NT2/D1 (cell line): Measurements from ENCODE around the gene RALA.

Experiments used
- DNase-seq: peaks from one replicate; pipeline ENCODE4 v3.0.0-alpha.2; 2011; ENCODE audit warnings: low read depth, low spot score
- H3K27me3 ChIP-seq: 2 replicates; pipeline ENCODE4 v1.6.0; 2011; ENCODE audit warnings: mild to moderate bottlenecking; ENCODE audit not compliant: insufficient read length, insufficient read depth
- H3K36me3 ChIP-seq: 2 replicates; pipeline ENCODE4 v1.6.1; 2011; ENCODE audit warnings: mild to moderate bottlenecking, low read length, mixed read lengths; ENCODE audit not compliant: insufficient read depth, insufficient read length
- H3K4me1 ChIP-seq: 2 replicates; pipeline ENCODE4 v1.5.1; 2011; ENCODE audit not compliant: insufficient read depth, insufficient read length
- H3K4me3 ChIP-seq: 2 replicates; pipeline ENCODE4 v1.5.1; 2011; ENCODE audit warnings: low read depth; ENCODE audit not compliant: insufficient read length
- H3K9ac ChIP-seq: 2 replicates; pipeline ENCODE4 v1.6.0; 2011; ENCODE audit warnings: low read depth; ENCODE audit not compliant: insufficient read length
- H3K9me3 ChIP-seq: 2 replicates; pipeline ENCODE4 v1.5.1; 2011; ENCODE audit warnings: mild to moderate bottlenecking, low read length; ENCODE audit not compliant: insufficient read depth
- SUZ12 ChIP-seq: IDR thresholded peaks from 2 replicates; pipeline ENCODE4 v1.6.1; 2011; ENCODE audit not compliant: insufficient read length, insufficient read depth; ENCODE audit errors: extremely low read depth
- YY1 ChIP-seq: IDR thresholded peaks from 2 replicates; pipeline ENCODE4 v1.6.1; 2011; ENCODE audit not compliant: insufficient read length, insufficient read depth
- ZNF274 ChIP-seq: IDR thresholded peaks from 2 replicates; pipeline ENCODE4 v1.6.1; 2011; ENCODE audit warnings: mild to moderate bottlenecking, low read depth, low read length

RALA gene

DNA sequence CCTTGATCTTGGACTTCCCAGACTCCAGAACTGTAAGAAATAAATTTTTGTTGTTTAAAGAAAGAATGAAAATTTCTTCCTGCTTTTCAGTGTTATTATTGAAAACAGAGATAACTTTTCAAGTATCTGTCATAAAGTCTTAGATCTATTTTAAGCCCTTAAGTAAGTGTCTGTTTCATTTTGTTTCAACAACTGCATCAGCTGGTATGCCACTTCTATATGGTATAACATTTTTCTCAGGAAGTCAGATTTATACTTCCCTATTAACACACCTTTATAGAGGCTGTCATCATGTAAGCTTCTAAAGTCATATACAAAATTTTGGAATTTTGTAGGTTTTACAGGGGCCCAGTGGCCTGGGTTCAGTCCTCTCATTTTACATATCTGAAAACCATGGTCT is 24.4 kb downstream of the RALA start:
- no peak overlapping the region for H3K4me3 ChIP-seq
- H3K9ac ChIP-seq: no peak overlapping the region
- no peaks in the 10 kb centered on the region for H3K27me3 ChIP-seq
- H3K9me3 ChIP-seq: no peaks in the 10 kb centered on the region
- H3K4me1 ChIP-seq: no peaks in the 10 kb centered on the region
- DNase-seq: no peak
- peaks cover 6% of the 10 kb centered on the region for H3K36me3 ChIP-seq
- TF ChIP-seq SUZ12 (no peak), ZNF274 (no peak), YY1 (no peak)

- Histone ChIP-seq H3K27me3 (no peaks in the 10 kb centered on the region), H3K4me3 (no peak overlapping the region), H3K4me1 (no peaks in the 10 kb centered on the region), H3K9me3 (no peaks in the 10 kb centered on the region), H3K36me3 (peaks cover 6% of the 10 kb centered on the region), H3K9ac (no peak overlapping the region)
- no peak for DNase-seq
- no peak for TF ChIP-seq ZNF274
- no peak for TF ChIP-seq YY1
- TF ChIP-seq SUZ12: no peak
Measured at GRCh38 chr7:39650676-39651075, 27.3 kb downstream of the RALA start.

DNA sequence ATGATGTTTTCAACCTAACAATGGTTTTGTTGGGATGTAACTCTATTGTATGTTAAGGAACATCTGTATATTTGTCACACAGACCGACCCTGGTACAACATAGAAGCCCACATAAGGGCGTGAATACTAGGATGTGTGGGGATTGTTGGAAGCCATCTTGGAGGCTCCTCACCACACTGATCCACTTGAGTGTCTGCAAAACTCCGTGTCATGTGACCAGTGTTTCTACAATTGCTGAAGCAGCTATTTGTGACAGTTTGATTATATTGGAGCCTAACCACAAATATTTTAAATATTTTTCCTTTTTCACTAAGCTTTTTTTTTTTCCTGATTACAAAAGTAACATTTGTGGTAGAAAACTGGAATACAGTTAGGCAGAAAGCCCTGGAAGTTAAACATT is 27.9 kb downstream of the RALA start:
- DNase-seq: no peak
- H3K27me3 ChIP-seq: no peaks in the 10 kb centered on the region
- H3K4me3 ChIP-seq: no peak overlapping the region

DNA sequence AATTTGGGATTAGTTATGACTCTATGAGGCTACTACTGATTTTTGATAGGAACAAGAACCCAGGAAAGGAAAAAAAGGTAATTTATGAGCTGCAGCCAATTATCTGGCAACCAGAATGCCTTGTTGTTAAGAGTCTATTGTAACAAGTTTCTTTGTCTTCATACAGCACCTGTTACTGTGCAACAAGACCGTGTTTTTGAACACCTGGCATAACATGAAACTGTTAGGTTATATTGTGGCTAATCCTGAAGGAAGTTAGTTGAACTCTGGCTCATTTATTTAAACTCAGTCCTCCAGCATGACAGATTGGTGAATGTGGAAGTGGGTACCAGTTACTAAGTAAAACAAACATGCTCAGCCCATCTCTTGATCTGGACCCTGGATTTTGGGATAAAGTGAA is 33.0 kb downstream of the RALA start:
- DNase-seq: no peak
- TF ChIP-seq YY1: no peak
- no peak for TF ChIP-seq SUZ12
- TF ChIP-seq ZNF274: no peak
- Histone ChIP-seq H3K4me3 (no peak overlapping the region), H3K9ac (no peak overlapping the region), H3K4me1 (no peaks in the 10 kb centered on the region), H3K9me3 (peaks cover 16% of the 10 kb centered on the region), H3K36me3 (peaks cover 6% of the 10 kb centered on the region), H3K27me3 (no peaks in the 10 kb centered on the region)

More for the DNA sequence above, 27.9 kb downstream of the RALA start:
- H3K36me3 ChIP-seq: peaks cover 6% of the 10 kb centered on the region
- H3K9me3 ChIP-seq: no peaks in the 10 kb centered on the region
- TF ChIP-seq ZNF274 (no peak), SUZ12 (no peak), YY1 (no peak)
- H3K9ac ChIP-seq: no peak overlapping the region
- H3K4me1 ChIP-seq: no peaks in the 10 kb centered on the region

GRCh38 chr7:39659356-39660013 is 36.1 kb downstream of the RALA start:
- TF ChIP-seq SUZ12: no peak
- no peak for TF ChIP-seq ZNF274
- no peak for TF ChIP-seq YY1
- no peak for DNase-seq
- no peaks in the 10 kb centered on the region for H3K4me1 ChIP-seq
- H3K4me3 ChIP-seq: no peak overlapping the region
- H3K27me3 ChIP-seq: no peaks in the 10 kb centered on the region
- H3K9me3 ChIP-seq: peaks cover 33% of the 10 kb centered on the region
- H3K36me3 ChIP-seq: peaks cover 13% of the 10 kb centered on the region
- no peak overlapping the region for H3K9ac ChIP-seq

- Histone ChIP-seq H3K27me3 (no peaks in the 10 kb centered on the region), H3K9me3 (peaks cover 33% of the 10 kb centered on the region), H3K9ac (no peak overlapping the region), H3K4me3 (no peak overlapping the region), H3K4me1 (no peaks in the 10 kb centered on the region), H3K36me3 (peaks cover 23% of the 10 kb centered on the region)
- DNase-seq: peak; percentile 36
- TF ChIP-seq ZNF274: no peak
- TF ChIP-seq SUZ12: no peak
- TF ChIP-seq YY1: no peak
Measured at GRCh38 chr7:39661960-39662359, 38.6 kb downstream of the RALA start.

- H3K4me1 ChIP-seq: no peaks in the 10 kb centered on the region
- H3K9ac ChIP-seq: no peak overlapping the region
- no peak for DNase-seq
- TF ChIP-seq SUZ12 (no peak), YY1 (no peak), ZNF274 (no peak)
- no peak overlapping the region for H3K4me3 ChIP-seq
- H3K27me3 ChIP-seq: no peaks in the 10 kb centered on the region
- H3K9me3 ChIP-seq: peaks cover 33% of the 10 kb centered on the region
- H3K36me3 ChIP-seq: peaks cover 23% of the 10 kb centered on the region
Measured at GRCh38 chr7:39663263-39663662, 39.9 kb downstream of the RALA start.
